Caco-2 (cell line): ENCODE data around the gene ST3GAL3. TPM values are rescaled to one million over a fixed set of nuclear protein-coding genes. Genes with fewer than 3 reads are reported as not detected.
"Not testable (repeated sequence)": the region's sequence is repeated elsewhere in the genome, so short reads cannot be mapped to it uniquely, and the experiment has no call there.

Experiments used
- BruUV-seq: library from RNA; stranded (reverse); fragments of 400-500 nt; replicated peaks from 2 replicates; lab custom pipeline; 2021; lab: Mats Ljungman, UMichigan
- CTCF ChIA-PET: fragments of 300-600 bp; sonication (Branson Sonifier 250); formaldehyde crosslinking; loops from one replicate; lab custom pipeline; 2022; ENCODE audit warnings: antibody characterized with exemption; lab: Charles Lee
- POLR2A ChIA-PET: fragments of 300-600 bp; sonication (Branson Sonifier 250); formaldehyde crosslinking; loops from one replicate; lab custom pipeline; 2022; ENCODE audit warnings: antibody characterized with exemption; lab: Charles Lee
- DNase-seq, 2 experiments: peaks; one replicate each; pipeline versions ENCODE4 v3.0.0 to v3.0.0-alpha.2; 2020 to 2022
- H3K27me3 ChIP-seq: replicated peaks from 2 replicates; pipeline ENCODE4 v1.6.0; 2011; ENCODE audit warnings: low read length; ENCODE audit not compliant: control insufficient read depth, insufficient read depth
- H3K36me3 ChIP-seq: 2 replicates; pipeline ENCODE4 v1.5.1; 2011; ENCODE audit warnings: low read length; ENCODE audit not compliant: control insufficient read depth, insufficient read depth
- H3K4me1 ChIP-seq: fragments of 250-450 bp; sonication (Bioruptor Pico); 2 replicates; pipeline ENCODE4 v1.5.1; 2020; ENCODE audit warnings: mild to moderate bottlenecking
- H3K4me3 ChIP-seq: 2 replicates; pipeline ENCODE4 v1.5.1; 2011; ENCODE audit warnings: low read depth, mild to moderate bottlenecking, control low read depth, low read length
- H3K9me3 ChIP-seq: fragments of 250-450 bp; sonication (Bioruptor Pico); 2 replicates; pipeline ENCODE4 v1.5.1; 2020; ENCODE audit warnings: mild to moderate bottlenecking, moderate library complexity
- H3K27ac Mint-ChIP-seq: one replicate; pipeline ENCODE4 v1.8.0; 2022; ENCODE audit warnings: mixed read lengths; ENCODE audit not compliant: unreplicated experiment
- H3K27me3 Mint-ChIP-seq: one replicate; pipeline ENCODE4 v1.8.0; 2022; ENCODE audit warnings: mixed read lengths; ENCODE audit not compliant: insufficient read depth, unreplicated experiment
- H3K36me3 Mint-ChIP-seq: one replicate; pipeline ENCODE4 v1.8.0; 2022; ENCODE audit warnings: mild to moderate bottlenecking, mixed read lengths; ENCODE audit not compliant: insufficient read depth, unreplicated experiment
- H3K4me1 Mint-ChIP-seq: one replicate; pipeline ENCODE4 v1.8.0; 2022; ENCODE audit warnings: low read depth, mixed read lengths; ENCODE audit not compliant: unreplicated experiment
- H3K4me3 Mint-ChIP-seq: one replicate; pipeline ENCODE4 v1.8.0; 2022; ENCODE audit warnings: mild to moderate bottlenecking, moderate library complexity, mixed read lengths; ENCODE audit not compliant: unreplicated experiment
- H3K9me3 Mint-ChIP-seq: one replicate; pipeline ENCODE4 v1.8.0; 2022; ENCODE audit warnings: mixed read lengths; ENCODE audit not compliant: unreplicated experiment
- intact Hi-C: fragments of 100-400 bp; cut with micrococcal nuclease; formaldehyde crosslinking; loops from one replicate; pipeline ENCODE4 v1.10.0; 2022; ENCODE audit not compliant: unreplicated experiment
- total RNA-seq: library from RNA; stranded (reverse); gene quantifications from 2 replicates; pipeline ENCODE4 v1.2.3, GENCODE V29; 2022
- TF ChIP-seq, protein P1 (sequence below), 2 experiments: fragments of 200-600 bp in 1 of 2; IDR thresholded peaks; 1 replicate in 1 of 2; 2 replicates in 1 of 2; pipeline versions ENCODE4 v1.5.1 to v1.8.0; 2011 to 2022; ENCODE audit warnings: antibody characterized with exemption in 1 of 2, control low read depth in 1 of 2, inconsistent platforms in 1 of 2, low read depth in 1 of 2, low read length in 1 of 2, mild to moderate bottlenecking in 1 of 2, moderate library complexity in 1 of 2; ENCODE audit not compliant: insufficient read depth in 1 of 2, severe bottlenecking in 1 of 2, unreplicated experiment in 1 of 2

Gene ST3GAL3
- total RNA-seq, 1 experiment from 2014 or later = 5.6 TPM

DNA sequence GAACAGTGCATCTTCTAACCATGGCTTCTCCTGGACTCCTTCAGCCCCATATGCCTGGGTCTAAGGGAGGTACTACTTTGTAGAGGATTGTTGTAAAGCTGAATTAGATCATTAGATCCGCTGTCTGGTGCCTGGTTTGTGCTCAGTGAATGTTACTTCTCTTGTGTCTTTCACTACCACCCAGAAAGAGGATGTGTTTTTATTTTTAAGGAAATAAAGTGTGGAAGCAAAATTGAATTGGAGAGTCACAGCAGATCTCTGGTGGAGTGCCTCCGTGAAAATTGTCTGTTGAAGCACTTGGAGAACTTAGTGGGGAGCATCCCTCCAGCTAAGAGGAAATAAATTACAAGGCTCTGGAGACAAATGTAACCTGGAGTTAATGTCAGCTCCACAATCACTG is 124.5 kb downstream of the ST3GAL3 start:
- no peak for DNase-seq
- POLR2A ChIA-PET = no interaction called here
- CTCF ChIA-PET = no interaction called here
- no peak overlapping the region for H3K27ac Mint-ChIP-seq
- Histone ChIP-seq H3K36me3 (no peaks in the 10 kb centered on the region), H3K4me1 (no peaks in the 10 kb centered on the region), H3K4me3 (no peak overlapping the region), H3K9me3 (no peaks in the 10 kb centered on the region), H3K27me3 (no peaks in the 10 kb centered on the region)
- intact Hi-C loops = no loop called here
- no peak overlapping the region for H3K4me3 Mint-ChIP-seq
- H3K4me1 Mint-ChIP-seq = no peaks in the 10 kb centered on the region
- TF ChIP-seq, protein P1, sequence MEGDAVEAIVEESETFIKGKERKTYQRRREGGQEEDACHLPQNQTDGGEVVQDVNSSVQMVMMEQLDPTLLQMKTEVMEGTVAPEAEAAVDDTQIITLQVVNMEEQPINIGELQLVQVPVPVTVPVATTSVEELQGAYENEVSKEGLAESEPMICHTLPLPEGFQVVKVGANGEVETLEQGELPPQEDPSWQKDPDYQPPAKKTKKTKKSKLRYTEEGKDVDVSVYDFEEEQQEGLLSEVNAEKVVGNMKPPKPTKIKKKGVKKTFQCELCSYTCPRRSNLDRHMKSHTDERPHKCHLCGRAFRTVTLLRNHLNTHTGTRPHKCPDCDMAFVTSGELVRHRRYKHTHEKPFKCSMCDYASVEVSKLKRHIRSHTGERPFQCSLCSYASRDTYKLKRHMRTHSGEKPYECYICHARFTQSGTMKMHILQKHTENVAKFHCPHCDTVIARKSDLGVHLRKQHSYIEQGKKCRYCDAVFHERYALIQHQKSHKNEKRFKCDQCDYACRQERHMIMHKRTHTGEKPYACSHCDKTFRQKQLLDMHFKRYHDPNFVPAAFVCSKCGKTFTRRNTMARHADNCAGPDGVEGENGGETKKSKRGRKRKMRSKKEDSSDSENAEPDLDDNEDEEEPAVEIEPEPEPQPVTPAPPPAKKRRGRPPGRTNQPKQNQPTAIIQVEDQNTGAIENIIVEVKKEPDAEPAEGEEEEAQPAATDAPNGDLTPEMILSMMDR (IDR thresholded peaks at IDR 0.05; ENCODE audit: insufficient read depth in 1 of 2, low read depth in 1 of 2, low read length in 1 of 2, severe bottlenecking in 1 of 2, unreplicated experiment in 1 of 2) = no peak
- H3K36me3 Mint-ChIP-seq = no peaks in the 10 kb centered on the region
- H3K27me3 Mint-ChIP-seq = no peaks in the 10 kb centered on the region
- no TSS peak for BruUV-seq
- no peaks in the 10 kb centered on the region for H3K9me3 Mint-ChIP-seq

DNA sequence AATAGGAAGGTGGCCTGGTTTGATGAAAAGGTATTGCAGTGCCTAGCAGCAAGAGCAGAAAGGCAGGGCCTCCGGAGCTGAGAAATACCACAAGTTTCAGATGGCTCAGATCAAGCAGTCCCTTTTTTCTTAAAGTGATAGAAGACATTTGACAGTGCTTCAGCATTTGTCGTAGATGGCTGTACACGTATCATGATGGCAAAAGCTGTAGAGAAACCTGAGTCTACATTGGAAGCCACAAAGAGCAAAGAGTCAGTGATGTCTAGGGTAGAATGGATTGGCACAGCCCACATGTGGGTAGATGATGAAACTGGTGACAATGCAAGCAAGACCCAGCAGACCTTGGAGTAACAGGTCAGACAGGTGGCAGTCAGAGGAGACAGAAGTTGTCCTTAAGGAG is 124.9 kb downstream of the ST3GAL3 start:
- Mint-ChIP-seq H3K27me3 (no peaks in the 10 kb centered on the region), H3K4me1 (no peaks in the 10 kb centered on the region), H3K9me3 (no peaks in the 10 kb centered on the region), H3K36me3 (no peaks in the 10 kb centered on the region), H3K27ac (no peak overlapping the region), H3K4me3 (no peak overlapping the region)
- ChIA-PET CTCF (no interaction called here), POLR2A (no interaction called here)
- TF ChIP-seq, protein P1 (IDR thresholded peaks at IDR 0.05; ENCODE audit: insufficient read depth in 1 of 2, low read depth in 1 of 2, low read length in 1 of 2, severe bottlenecking in 1 of 2, unreplicated experiment in 1 of 2) = no peak
- H3K4me1 ChIP-seq = no peaks in the 10 kb centered on the region
- H3K4me3 ChIP-seq = no peak overlapping the region
- H3K9me3 ChIP-seq = no peaks in the 10 kb centered on the region
- no peaks in the 10 kb centered on the region for H3K36me3 ChIP-seq
- no peaks in the 10 kb centered on the region for H3K27me3 ChIP-seq
- intact Hi-C loops = no loop called here
- BruUV-seq = no TSS peak
- DNase-seq = no peak

DNA sequence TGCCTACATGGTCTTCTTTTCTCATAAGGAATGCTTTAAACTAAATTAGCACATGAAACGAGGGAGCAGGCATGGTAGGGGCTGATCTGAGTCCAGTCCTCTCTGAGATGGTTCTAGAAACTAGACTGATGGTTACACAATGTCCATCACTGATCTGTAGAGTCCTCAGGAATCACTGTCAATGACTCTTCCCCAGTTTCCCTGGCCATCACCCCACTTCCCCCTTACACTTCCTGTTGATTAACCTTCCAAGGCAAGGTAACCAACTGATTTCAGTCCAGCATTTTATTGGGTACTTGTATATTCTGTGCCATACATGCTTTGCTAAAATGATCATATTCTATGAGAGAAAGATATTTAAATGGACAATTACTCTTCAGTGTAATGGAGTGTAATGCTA is 125.7 kb downstream of the ST3GAL3 start:
- TF ChIP-seq, protein P1 (IDR thresholded peaks at IDR 0.05; ENCODE audit: insufficient read depth in 1 of 2, low read depth in 1 of 2, low read length in 1 of 2, severe bottlenecking in 1 of 2, unreplicated experiment in 1 of 2) = no peak
- DNase-seq = no peak
- Histone ChIP-seq H3K27me3 (no peaks in the 10 kb centered on the region), H3K4me3 (no peak overlapping the region), H3K4me1 (no peaks in the 10 kb centered on the region), H3K36me3 (no peaks in the 10 kb centered on the region), H3K9me3 (no peaks in the 10 kb centered on the region)
- no peaks in the 10 kb centered on the region for H3K4me1 Mint-ChIP-seq
- BruUV-seq = no TSS peak
- CTCF ChIA-PET = no interaction called here
- no peak overlapping the region for H3K27ac Mint-ChIP-seq
- H3K9me3 Mint-ChIP-seq = no peaks in the 10 kb centered on the region
- H3K36me3 Mint-ChIP-seq = no peaks in the 10 kb centered on the region
- H3K27me3 Mint-ChIP-seq = no peaks in the 10 kb centered on the region
- intact Hi-C loops = no loop called here
- POLR2A ChIA-PET = no interaction called here
- no peak overlapping the region for H3K4me3 Mint-ChIP-seq

DNA sequence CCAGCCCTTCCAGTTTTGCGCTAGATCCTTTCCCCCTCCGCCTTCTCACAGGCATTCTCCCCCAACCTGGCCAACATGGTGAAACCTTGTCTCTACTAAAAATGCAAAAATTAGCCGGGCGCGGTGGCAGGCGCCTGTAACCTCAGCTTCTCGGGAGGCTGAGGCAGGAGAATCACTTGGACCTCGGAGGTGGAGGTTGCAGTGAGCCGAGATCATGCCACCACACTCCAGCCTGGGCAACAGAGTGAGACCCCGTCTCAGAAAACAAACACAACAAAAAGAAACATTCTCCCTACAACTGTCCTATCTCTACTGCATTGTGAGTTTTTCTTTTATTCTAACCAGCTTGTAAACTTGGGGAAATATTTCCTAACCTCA is 126.6 kb downstream of the ST3GAL3 start:
- H3K36me3 Mint-ChIP-seq, POLR2A ChIA-PET, H3K27me3 Mint-ChIP-seq, CTCF ChIA-PET, intact Hi-C loops, H3K27ac Mint-ChIP-seq, H3K9me3 Mint-ChIP-seq, DNase-seq, H3K36me3 ChIP-seq, H3K4me3 ChIP-seq, H3K4me1 Mint-ChIP-seq, H3K4me3 Mint-ChIP-seq, H3K9me3 ChIP-seq, H3K27me3 ChIP-seq, BruUV-seq, H3K4me1 ChIP-seq: not testable (repeated sequence)
